ENCODE results near the gene ANKRD30B. TPM values are rescaled to one million over a fixed set of nuclear protein-coding genes. Genes with fewer than 3 reads are reported as not detected.
"Not testable (repeated sequence)": the region's sequence is repeated elsewhere in the genome, so short reads cannot be mapped to it uniquely, and the experiment has no call there.

ANKRD30B gene
- total RNA-seq, 1 experiment from 2014 or later: not detected

DNA sequence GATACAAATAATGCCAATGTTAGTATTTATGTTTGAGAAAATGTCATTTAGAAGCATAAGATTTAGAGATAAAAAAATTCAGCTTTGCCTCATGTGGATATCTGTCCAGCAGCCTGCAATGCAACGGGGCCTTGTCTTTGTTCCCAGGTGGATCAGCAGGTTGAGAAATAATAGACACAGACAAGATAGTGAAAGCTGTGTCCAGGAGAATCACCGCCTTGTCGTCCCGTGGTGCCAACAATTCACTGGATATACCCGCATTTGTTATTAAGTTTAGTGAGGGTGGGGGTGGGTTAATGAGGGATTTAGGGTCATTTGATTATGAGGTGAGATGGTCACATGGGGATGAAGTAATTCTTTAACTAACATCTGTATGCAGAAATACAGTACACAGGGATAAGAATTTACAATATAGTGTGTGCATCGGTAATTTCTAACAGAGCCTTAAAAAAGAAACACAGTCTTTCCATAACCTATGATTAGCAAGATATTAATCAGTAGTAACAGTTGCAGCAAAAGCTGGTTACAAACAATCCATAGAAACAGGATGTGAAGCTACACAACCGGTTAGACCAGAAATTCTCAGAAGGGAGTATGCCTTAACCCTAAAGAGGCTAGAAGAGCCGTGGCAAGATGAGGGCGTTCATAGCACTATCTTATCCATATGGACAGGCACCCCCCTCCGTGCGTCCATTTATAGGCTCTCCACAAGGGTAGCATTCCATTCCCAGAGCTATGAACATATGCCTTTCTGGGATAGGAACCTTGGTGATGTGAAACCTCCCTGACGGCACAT is 50.2 kb downstream of the ANKRD30B start:
- DNase-seq; H3K27me3 ChIP-seq (ENCODE audit: control insufficient read depth, insufficient read depth, low read length); H3K4me3 ChIP-seq (ENCODE audit: insufficient read depth, low read depth, low read length); H3K36me3 ChIP-seq (replicated peaks; ENCODE audit: control insufficient read depth, insufficient read depth, low read length): not testable (repeated sequence)

DNA sequence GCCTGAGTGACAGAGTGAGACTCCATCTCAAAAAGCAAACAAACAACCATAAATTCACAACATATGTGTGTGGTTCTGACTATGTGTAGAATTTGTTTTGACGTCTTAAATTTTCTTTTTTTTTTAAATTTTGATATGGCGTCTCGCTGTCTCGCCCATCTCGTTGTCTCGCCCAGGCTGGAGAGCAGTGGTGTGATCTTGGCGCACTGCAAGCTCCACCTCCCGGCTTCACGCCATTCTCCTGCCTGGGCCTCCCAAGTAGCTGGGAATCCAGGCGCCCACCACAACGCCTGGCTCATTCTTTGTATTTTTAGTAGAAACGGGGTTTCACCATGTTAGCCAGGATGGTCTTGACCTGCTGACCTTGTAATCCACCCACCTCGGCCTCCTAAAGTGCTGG is 63.1 kb downstream of the ANKRD30B start:
- not testable (repeated sequence) for H3K27me3 ChIP-seq (ENCODE audit: control insufficient read depth, insufficient read depth, low read length); H3K4me3 ChIP-seq (ENCODE audit: insufficient read depth, low read depth, low read length); H3K36me3 ChIP-seq (replicated peaks; ENCODE audit: control insufficient read depth, insufficient read depth, low read length); DNase-seq

DNA sequence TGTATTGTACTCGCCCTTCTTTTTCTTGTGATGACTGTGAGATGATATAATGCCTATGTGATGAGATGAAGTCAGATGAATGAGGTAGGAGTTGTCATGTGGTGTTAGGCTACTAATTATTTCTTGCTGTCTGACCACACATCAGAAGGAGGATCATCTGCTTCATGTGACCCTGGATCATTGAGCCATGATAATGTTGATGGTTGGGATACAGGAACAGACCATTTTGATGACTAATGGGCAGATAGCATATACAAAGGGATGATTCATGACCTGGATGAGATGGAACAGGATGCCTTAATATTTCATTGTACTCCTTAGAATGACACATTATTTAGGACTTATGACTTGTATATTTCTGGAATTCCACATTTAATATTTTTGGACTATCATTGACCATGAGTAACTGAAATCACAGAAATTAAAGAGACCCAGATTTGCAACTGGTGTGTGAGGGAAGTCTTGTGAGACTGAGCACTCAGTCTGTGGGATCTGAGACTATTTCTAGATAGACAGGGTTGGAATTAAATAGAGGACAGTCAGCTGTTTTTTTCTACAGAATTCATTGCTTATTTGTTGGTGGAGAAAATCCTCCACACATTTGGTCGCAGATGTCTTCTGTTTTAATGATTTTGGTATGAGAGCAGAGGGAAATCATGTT is 79.1 kb downstream of the ANKRD30B start:
- H3K4me3 ChIP-seq (ENCODE audit: insufficient read depth, low read depth, low read length); H3K27me3 ChIP-seq (ENCODE audit: control insufficient read depth, insufficient read depth, low read length); H3K36me3 ChIP-seq (replicated peaks; ENCODE audit: control insufficient read depth, insufficient read depth, low read length); DNase-seq: not testable (repeated sequence)

DNA sequence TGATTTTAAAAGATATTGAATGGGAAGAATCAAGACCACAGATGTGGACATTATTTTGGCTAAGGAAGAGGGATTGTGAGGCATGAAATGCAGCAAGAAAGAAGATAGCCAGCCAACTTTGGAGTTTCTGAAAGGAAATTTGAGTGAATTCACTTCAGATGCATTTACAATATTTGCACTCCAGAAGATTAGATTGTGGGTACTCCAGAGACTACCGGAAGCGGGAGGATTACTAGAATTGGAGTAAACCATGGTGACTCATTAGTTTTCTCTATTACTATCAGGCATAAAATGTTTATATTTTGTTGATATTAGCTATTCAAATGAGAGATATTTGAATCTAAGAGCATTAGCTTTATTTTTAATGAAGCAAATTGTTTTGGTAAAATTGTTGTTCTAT is 93.6 kb downstream of the ANKRD30B start:
- H3K36me3 ChIP-seq (replicated peaks; ENCODE audit: control insufficient read depth, insufficient read depth, low read length): not testable (repeated sequence)

DNA sequence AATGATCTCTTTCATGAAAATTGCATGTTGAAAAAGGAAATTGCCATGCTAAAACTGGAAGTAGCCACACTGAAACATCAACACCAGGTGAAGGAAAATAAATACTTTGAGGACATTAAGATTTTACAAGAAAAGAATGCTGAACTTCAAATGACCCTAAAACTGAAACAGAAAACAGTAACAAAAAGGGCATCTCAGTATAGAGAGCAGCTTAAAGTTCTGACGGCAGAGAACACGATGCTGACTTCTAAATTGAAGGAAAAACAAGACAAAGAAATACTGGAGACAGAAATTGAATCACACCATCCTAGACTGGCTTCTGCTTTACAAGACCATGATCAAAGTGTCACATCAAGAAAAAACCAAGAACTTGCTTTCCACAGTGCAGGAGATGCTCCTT is 103.6 kb downstream of the ANKRD30B start:
- H3K4me3 ChIP-seq (ENCODE audit: insufficient read depth, low read depth, low read length); H3K36me3 ChIP-seq (replicated peaks; ENCODE audit: control insufficient read depth, insufficient read depth, low read length); DNase-seq; H3K27me3 ChIP-seq (ENCODE audit: control insufficient read depth, insufficient read depth, low read length): not testable (repeated sequence)

More for the DNA sequence above, 93.6 kb downstream of the ANKRD30B start:
- H3K27me3 ChIP-seq (ENCODE audit: control insufficient read depth, insufficient read depth, low read length); H3K4me3 ChIP-seq (ENCODE audit: insufficient read depth, low read depth, low read length); DNase-seq: not testable (repeated sequence)

DNA sequence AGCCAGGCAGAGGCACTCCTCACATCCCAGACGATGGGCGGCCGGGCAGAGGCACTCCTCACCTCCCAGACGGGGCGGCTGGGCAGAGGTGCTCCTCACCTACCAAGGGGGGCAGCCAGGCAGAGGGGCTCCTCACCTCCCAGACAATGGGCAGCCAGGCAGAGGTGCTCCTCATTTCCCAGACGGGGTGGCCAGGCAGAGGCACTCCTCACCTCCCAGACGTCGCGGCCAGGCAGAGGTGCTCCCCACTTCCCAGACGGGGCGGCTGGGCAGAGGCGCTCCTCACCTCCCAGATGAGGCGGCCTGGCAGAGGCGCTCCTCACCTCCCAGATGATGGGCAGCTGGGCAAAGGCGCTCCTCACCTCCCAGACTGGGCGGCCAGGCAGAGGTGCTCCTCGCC is 107.7 kb downstream of the ANKRD30B start:
- not testable (repeated sequence) for H3K27me3 ChIP-seq (ENCODE audit: control insufficient read depth, insufficient read depth, low read length); H3K36me3 ChIP-seq (replicated peaks; ENCODE audit: control insufficient read depth, insufficient read depth, low read length); H3K4me3 ChIP-seq (ENCODE audit: insufficient read depth, low read depth, low read length); DNase-seq

DNA sequence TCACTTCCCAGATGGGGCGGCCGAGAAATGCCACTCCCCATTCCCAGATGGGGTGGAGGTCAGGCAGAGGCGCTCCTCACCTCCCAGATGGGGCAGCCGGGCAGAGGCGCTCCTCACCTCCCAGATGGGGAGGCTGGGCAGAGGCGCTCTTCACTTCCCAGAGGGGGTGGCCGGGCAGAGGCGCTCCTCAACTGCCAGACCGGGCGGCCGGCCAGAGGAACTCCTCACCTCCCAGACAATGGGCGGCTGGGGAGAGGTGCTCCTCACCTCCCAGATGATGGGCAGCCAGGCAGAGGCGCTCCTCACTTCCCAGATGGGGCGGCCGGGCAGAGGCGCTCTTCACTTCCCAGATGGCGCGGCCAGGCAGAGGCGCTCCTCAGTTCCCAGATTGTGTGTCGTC is 108.3 kb downstream of the ANKRD30B start:
- not testable (repeated sequence) for H3K4me3 ChIP-seq (ENCODE audit: insufficient read depth, low read depth, low read length); H3K27me3 ChIP-seq (ENCODE audit: control insufficient read depth, insufficient read depth, low read length); DNase-seq; H3K36me3 ChIP-seq (replicated peaks; ENCODE audit: control insufficient read depth, insufficient read depth, low read length)

DNA sequence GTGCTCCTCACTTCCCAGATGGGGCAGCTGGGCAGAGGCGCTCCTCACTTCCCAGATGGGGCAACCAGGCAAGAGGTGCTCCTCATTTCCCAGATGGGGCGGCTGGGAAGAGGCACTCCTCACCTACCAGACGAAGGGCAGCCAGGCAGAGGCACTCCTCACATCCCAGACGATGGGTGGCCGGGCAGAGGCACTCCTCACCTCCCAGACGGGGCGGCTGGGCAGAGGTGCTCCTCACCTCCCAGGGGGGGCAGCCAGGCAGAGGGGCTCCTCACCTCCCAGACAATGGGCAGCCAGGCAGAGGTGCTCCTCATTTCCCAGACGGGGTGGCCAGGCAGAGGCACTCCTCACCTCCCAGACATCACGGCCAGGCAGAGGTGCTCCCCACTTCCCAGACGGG is 110.5 kb downstream of the ANKRD30B start:
- not testable (repeated sequence) for DNase-seq; H3K36me3 ChIP-seq (replicated peaks; ENCODE audit: control insufficient read depth, insufficient read depth, low read length); H3K4me3 ChIP-seq (ENCODE audit: insufficient read depth, low read depth, low read length); H3K27me3 ChIP-seq (ENCODE audit: control insufficient read depth, insufficient read depth, low read length)

DNA sequence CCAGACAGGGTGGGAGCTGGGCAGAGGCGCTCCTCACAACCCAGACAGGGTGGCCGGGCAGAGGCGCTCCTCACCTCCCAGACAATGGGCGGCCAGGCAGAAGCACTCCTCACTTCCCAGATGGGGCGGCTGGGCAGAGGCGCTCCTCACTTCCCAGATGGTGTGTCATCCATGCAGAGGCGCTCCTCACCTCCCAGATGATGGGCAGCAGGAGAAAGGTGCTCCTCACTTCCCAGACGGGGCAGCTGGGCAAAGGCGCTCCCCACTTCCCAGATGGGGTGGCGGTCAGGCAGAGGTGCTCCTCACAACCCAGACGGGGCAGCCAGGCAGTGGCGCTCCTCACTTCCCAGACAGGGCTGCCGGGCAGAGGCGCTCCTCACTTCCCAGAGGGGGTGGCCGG is 112.0 kb downstream of the ANKRD30B start:
- DNase-seq; H3K27me3 ChIP-seq (ENCODE audit: control insufficient read depth, insufficient read depth, low read length); H3K36me3 ChIP-seq (replicated peaks; ENCODE audit: control insufficient read depth, insufficient read depth, low read length); H3K4me3 ChIP-seq (ENCODE audit: insufficient read depth, low read depth, low read length): not testable (repeated sequence)

DNA sequence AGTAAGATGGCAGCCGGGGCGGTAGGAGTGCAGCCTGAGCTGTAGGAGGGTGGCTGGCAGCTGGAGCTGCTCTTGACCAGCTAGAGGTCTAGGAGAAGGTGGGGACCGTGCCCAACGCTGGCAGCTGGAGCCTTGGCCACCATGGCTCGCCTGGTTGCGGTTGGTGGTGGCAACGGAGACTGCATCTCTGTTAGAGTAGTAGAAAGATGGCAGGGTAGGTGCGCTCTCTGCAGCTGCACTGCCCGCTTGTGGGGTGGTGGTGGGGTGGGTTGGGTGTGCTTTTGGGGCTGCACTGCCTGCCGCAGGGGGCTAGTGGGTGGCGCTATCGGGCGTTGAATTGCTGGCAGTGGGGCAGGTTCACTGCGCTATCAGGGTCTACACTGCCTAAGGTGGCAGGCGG is 118.5 kb downstream of the ANKRD30B start:
- H3K27me3 ChIP-seq (ENCODE audit: control insufficient read depth, insufficient read depth, low read length); H3K4me3 ChIP-seq (ENCODE audit: insufficient read depth, low read depth, low read length); H3K36me3 ChIP-seq (replicated peaks; ENCODE audit: control insufficient read depth, insufficient read depth, low read length); DNase-seq: not testable (repeated sequence)

DNA sequence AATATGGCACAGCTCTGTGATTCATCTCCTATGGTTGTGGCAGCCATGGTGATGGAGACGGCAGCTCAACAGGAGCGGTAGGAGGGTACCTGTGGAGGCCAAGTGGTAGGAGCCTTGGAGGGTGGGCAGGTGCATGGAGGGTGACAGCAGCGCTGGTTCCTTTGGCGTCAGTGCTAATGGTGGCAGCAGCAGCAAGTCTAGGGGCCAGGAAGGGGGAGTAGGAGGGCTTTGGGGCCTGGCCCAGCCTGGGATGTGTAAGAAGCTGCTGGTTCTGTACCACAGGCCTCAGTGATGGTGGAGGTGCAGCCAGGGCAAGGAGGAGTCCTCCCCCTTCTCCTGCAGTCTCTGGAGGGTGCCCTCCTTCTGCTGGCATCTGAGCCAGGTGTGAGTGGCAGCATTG is 120.0 kb downstream of the ANKRD30B start:
- H3K36me3 ChIP-seq (replicated peaks; ENCODE audit: control insufficient read depth, insufficient read depth, low read length); H3K27me3 ChIP-seq (ENCODE audit: control insufficient read depth, insufficient read depth, low read length); H3K4me3 ChIP-seq (ENCODE audit: insufficient read depth, low read depth, low read length); DNase-seq: not testable (repeated sequence)

DNA sequence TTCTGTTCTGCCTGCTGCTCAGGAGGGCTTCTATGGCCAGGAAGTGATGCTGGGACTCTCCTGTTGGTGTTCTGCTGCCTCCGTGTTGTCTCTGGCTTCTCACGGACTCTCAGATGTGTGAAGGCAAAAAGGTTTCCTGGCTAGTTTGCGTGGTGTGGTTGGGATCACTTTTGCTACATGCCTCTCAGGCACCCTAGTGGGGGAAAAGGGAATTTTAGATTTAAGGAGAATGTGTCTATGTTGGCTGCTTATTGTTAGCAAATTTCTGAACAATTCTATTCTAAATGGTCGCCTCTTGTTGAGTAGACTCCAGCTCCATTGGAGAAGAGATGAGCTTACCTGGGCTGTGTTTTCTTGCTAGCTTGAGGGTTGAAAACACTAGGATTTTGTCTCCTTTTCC is 120.9 kb downstream of the ANKRD30B start:
- H3K36me3 ChIP-seq (replicated peaks; ENCODE audit: control insufficient read depth, insufficient read depth, low read length); H3K4me3 ChIP-seq (ENCODE audit: insufficient read depth, low read depth, low read length); DNase-seq; H3K27me3 ChIP-seq (ENCODE audit: control insufficient read depth, insufficient read depth, low read length): not testable (repeated sequence)

DNA sequence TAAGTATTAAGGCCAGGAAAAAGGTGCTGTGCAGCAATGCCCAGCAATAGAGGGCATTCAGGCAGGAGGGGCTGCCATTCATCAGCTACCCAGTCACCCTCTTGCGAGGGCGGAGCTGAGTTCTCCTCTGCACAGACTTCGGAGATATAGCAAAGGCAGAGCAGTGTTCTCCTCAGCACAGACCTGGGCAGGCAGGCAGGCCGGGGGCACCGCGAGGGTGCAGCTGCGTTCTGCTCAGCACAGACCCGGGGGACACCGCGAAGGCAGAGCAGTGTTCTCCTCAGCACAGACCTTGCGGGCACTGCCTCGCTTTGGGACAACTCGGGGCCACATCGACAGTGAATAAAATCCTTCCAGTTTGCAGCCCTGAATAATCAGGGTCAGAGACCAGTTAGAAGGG is 130.9 kb downstream of the ANKRD30B start:
- not testable (repeated sequence) for H3K27me3 ChIP-seq (ENCODE audit: control insufficient read depth, insufficient read depth, low read length); H3K36me3 ChIP-seq (replicated peaks; ENCODE audit: control insufficient read depth, insufficient read depth, low read length); DNase-seq; H3K4me3 ChIP-seq (ENCODE audit: insufficient read depth, low read depth, low read length)

DNA sequence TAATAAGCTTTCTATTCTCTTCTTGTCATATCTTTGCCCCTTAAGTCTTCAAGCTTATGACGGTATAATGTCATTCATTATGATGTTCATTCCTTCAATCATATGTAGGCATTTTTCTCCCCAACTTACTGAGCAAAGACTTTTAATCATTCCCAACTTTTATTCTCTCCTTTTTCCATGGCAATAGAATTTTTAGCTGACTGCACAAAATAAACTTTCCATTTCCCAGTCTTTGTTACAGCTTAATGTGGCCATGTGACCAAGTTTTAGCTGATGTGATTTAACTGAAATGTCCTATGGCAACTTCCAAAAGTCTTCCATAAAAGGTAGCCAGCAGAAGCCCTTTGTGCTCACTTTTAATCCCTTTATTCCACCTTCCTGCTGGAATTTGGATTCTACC is 152.5 kb downstream of the ANKRD30B start:
- DNase-seq: no peak
- H3K27me3 ChIP-seq (ENCODE audit: control insufficient read depth, insufficient read depth, low read length): no peaks in the 10 kb centered on the region
- H3K4me3 ChIP-seq (ENCODE audit: insufficient read depth, low read depth, low read length): no peak overlapping the region
- no peaks in the 10 kb centered on the region for H3K36me3 ChIP-seq (replicated peaks; ENCODE audit: control insufficient read depth, insufficient read depth, low read length)

All from H7 (cell line).